Retinal pigment epithelial cell (primary cell): ENCODE measurements around the gene WSCD1.

Source experiments
- DNase-seq: peaks from one replicate; pipeline ENCODE4 v3.0.0-alpha.2; 2010; ENCODE audit warnings: low read depth
- H3K4me3 ChIP-seq: 2 replicates; pipeline ENCODE4 v1.5.1; 2011; ENCODE audit warnings: mild to moderate bottlenecking, low read length, control low read depth, moderate library complexity
- TF ChIP-seq, protein P1 (sequence below): conservative IDR thresholded peaks from 2 replicates; pipeline ENCODE4 v1.5.1; 2011; ENCODE audit warnings: low read depth, low read length, control low read depth, inconsistent platforms

WSCD1 gene

DNA sequence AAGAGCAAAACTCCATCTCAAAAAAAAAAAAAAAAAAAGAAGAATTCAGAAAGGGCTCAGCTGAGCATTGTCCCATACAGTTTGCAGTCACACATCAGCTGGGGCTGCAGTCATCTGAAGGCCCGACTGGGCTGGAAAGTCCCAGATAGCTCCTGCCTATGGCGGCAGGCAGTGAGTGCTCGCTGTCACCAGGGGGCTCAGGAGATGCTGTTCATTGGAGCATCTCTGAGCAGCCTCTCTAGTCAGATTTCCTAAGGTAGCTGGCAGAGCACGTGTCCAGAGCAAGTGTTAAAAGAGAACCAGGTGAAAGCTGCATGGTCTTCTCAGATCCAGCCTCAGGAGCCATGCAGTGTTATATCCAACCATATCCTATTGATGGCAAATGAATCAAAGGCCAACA lies 75.8 kb downstream of the WSCD1 start:
- no peak for DNase-seq
- TF ChIP-seq, protein P1, sequence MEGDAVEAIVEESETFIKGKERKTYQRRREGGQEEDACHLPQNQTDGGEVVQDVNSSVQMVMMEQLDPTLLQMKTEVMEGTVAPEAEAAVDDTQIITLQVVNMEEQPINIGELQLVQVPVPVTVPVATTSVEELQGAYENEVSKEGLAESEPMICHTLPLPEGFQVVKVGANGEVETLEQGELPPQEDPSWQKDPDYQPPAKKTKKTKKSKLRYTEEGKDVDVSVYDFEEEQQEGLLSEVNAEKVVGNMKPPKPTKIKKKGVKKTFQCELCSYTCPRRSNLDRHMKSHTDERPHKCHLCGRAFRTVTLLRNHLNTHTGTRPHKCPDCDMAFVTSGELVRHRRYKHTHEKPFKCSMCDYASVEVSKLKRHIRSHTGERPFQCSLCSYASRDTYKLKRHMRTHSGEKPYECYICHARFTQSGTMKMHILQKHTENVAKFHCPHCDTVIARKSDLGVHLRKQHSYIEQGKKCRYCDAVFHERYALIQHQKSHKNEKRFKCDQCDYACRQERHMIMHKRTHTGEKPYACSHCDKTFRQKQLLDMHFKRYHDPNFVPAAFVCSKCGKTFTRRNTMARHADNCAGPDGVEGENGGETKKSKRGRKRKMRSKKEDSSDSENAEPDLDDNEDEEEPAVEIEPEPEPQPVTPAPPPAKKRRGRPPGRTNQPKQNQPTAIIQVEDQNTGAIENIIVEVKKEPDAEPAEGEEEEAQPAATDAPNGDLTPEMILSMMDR = no peak
- H3K4me3 ChIP-seq = no peak overlapping the region

DNA sequence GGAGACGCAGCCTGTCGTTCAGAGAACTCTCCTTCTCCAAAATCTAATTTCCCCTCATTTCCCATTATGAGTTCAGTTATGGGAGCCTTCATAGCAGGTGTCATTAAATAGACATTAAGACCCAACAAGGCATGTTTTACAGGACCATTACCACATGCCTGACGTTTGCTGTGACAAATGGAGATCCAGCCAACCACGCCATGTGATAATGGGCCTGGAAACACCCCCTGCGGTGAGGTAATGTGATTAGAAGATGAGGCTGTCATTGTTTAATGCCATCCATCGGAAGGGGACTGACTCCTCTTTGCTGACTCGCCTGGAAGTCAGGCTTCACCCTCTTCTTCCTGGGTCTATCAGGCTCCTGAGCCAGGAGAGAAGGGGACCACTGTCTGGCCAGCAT lies 76.9 kb downstream of the WSCD1 start:
- no peak for DNase-seq
- H3K4me3 ChIP-seq = no peak overlapping the region
- TF ChIP-seq, protein P1 = no peak

GRCh38 chr17:6153375-6153774 lies 83.2 kb downstream of the WSCD1 start:
- TF ChIP-seq, protein P1 = no peak
- DNase-seq = no peak
- H3K4me3 ChIP-seq = no peak overlapping the region

DNA sequence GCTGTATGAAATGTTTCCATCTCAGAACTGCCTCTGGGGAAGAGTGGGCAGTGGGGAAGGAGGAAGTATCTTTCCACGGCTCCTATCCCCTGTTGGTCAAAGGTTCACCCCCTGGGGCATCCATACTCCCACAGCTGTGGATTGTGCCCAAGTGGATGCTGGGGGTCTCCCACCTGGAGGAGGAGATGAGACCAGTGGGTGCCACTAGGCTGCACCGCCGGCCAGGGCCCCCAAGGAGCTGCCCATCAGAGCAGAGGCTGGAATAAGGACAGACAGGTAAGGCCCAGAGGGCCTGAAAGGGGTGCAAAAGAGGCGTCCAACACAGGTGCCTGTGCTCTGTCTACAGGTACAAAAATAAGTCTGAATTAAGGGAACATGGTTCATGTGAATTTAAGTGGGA lies 87.5 kb downstream of the WSCD1 start:
- DNase-seq = no peak
- TF ChIP-seq, protein P1 = no peak
- H3K4me3 ChIP-seq = no peak overlapping the region

- no peak overlapping the region for H3K4me3 ChIP-seq
- TF ChIP-seq, protein P1 = no peak
- DNase-seq = no peak
These were observed 89.5 kb downstream of the WSCD1 start for GRCh38 chr17:6159541-6160231.

- no peak overlapping the region for H3K4me3 ChIP-seq
- DNase-seq = no peak
- TF ChIP-seq, protein P1 = no peak
These were observed 90.0 kb downstream of the WSCD1 start for GRCh38 chr17:6160232-6160555.

GRCh38 chr17:6160911-6161855 lies 91.0 kb downstream of the WSCD1 start:
- TF ChIP-seq, protein P1 = no peak
- DNase-seq = no peak
- no peak overlapping the region for H3K4me3 ChIP-seq
